Epithelial cell of proximal tubule (primary cell): ENCODE measurements around the gene SHLD1. TPM values are rescaled to one million over a fixed set of nuclear protein-coding genes. Genes with fewer than 3 reads are reported as not detected.
A peak's percentile ranks its signal among the peaks of the same experiment; 100 is the strongest.
"Not testable (repeated sequence)": the region's sequence is repeated elsewhere in the genome, so short reads cannot be mapped to it uniquely, and the experiment has no call there.

Experiments
- DNase-seq: peaks from one replicate; pipeline ENCODE4 v3.0.0-alpha.2; 2011; ENCODE audit warnings: low read depth
- H3K4me3 ChIP-seq: 2 replicates; pipeline ENCODE4 v1.5.1; 2011; ENCODE audit warnings: low read depth, mild to moderate bottlenecking, low read length
- CTCF ChIP-seq: conservative IDR thresholded peaks from 2 replicates; pipeline ENCODE4 v1.5.1; 2012; ENCODE audit warnings: low read depth, mild to moderate bottlenecking, low read length
- total RNA-seq: library from RNA; depleted of rRNA; stranded (reverse); fragments of >200 nt; gene quantifications from 2 replicates; pipeline ENCODE4 v1.2.3, GENCODE V29; 2015

The SHLD1 gene
- total RNA-seq, 1 donor from 2014 or later, result 1.3 TPM

GRCh38 chr20:5770987-5771318 lies 20.8 kb downstream of the SHLD1 start:
- no peak for TF ChIP-seq CTCF

DNA sequence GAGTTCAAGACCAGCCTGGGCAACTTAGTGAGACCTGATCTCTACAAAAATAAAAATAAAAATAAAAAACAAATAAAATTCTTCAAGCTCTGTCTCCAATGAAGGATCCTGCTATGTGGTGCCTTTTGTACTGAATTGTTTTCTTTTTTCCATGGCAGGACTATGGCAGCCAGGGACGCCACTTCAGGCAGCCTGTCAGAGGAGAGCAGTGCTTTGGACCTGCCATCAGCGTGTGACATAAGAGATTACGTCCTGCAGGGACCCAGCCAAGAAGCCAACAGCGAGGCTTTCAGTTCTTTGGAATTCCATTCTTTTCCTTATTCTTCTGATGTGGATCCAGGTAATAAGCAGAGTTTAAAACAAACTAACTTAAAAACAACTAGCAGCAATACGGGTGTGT lies 22.5 kb downstream of the SHLD1 start:
- no peak overlapping the region for H3K4me3 ChIP-seq
- TF ChIP-seq CTCF, result no peak
- no peak for DNase-seq

More at GRCh38 chr20:5770987-5771318, 20.8 kb downstream of the SHLD1 start:
- no peak for DNase-seq
- H3K4me3 ChIP-seq, result no peak overlapping the region

DNA sequence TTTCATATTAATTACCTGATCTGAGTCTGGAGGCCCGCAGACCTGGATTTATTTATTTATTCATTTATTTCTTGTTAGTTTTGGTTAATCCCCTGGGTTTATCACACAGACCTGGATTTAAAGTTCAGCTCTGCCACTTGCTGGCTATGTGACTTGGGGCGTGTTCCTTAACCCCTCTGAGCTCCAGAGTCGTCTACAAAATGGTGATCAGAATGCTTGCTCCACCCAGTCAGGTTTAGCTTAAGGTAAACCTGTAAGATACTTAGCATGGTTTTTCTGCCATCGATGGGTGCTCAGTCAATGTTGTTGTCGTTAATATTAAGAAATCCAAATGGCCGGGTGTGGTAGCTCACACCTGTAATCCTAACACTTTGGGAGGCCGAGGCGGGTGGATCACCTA lies 23.4 kb downstream of the SHLD1 start:
- H3K4me3 ChIP-seq, result no peak overlapping the region
- no peak for DNase-seq
- TF ChIP-seq CTCF, result no peak

- DNase-seq, result no peak
- TF ChIP-seq CTCF, result no peak
- no peak overlapping the region for H3K4me3 ChIP-seq
Observed at GRCh38 chr20:5776077-5776476, 25.9 kb downstream of the SHLD1 start.

DNA sequence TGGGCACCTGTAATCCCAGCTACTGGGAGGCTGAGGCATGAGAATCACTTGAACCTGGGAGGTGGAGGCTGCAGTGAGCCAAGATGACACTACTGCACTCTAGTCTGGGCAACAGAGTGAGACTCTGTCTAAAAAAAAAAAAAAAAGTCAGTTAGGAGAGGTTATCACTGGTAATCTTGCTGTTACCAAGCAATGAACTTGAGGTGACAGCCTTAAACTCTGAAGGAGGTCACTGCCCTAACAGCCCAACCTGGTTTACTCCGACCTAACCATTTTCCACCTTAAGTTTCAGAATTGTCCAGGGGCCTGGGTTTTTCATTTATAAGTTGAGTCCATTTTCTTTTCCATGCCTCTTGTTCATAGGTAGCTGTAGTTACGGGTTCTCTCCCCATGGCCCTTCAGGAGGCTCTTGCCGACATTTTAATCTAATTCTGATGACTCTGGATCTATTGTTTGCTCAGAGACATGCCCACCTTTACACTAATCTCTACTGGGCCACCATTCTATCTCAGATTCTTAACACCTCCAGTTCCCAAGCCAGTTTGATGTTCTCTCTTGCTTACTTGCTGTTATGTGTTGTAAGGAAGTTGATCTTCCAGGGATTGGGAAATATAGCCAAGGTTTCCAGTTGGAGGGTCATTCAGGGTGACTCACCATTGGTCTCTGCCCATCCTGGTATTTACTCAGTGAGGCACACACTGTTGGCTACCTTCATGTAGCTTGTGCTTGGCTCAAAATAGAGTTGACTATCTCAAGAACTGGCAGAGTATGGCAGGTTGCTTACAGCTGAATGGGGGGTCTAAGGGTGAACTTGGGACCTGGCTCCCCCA lies 29.1 kb downstream of the SHLD1 start:
- no peak overlapping the region for H3K4me3 ChIP-seq
- DNase-seq, result peak; percentile 56
- no peak for TF ChIP-seq CTCF

- no peak for TF ChIP-seq CTCF
- DNase-seq, result no peak
- no peak overlapping the region for H3K4me3 ChIP-seq
Observed at GRCh38 chr20:5780846-5781217, 30.6 kb downstream of the SHLD1 start.

- DNase-seq, H3K4me3 ChIP-seq: not testable (repeated sequence)
Observed at GRCh38 chr20:5781367-5781766, 31.2 kb downstream of the SHLD1 start.
